Sciatic nerve (tissue), 2 donors: ENCODE measurements around the gene C7. TPM values are rescaled to one million over a fixed set of nuclear protein-coding genes. Genes with fewer than 3 reads are reported as not detected.
A peak's percentile ranks its signal among the peaks of the same experiment; 100 is the strongest.
"Not testable (repeated sequence)": the region's sequence is repeated elsewhere in the genome, so short reads cannot be mapped to it uniquely, and the experiment has no call there.

Experiments
- ATAC-seq: fragments of 200-7000 bp; cut with Tn5 transposase; one replicate; pipeline ENCODE4 v1.9.1; 2020; ENCODE audit warnings: mild to moderate bottlenecking, moderate library complexity
- DNase-seq: peaks from one replicate; pipeline ENCODE4 v3.0.0-alpha.2; 2020; ENCODE audit warnings: low spot score
- intact Hi-C: fragments of 100-400 bp; cut with DNase I; formaldehyde crosslinking; loops from one replicate; pipeline ENCODE4 v1.14.2; 2022
- total RNA-seq: library from RNA; stranded (reverse); fragmentation: NEBNext Ultra II Directional; extraction: Animal tissue kit (Norgen Biotek cat#: 25700); gene quantifications from one replicate; pipeline ENCODE4 v1.2.1, GENCODE V29; 2021
- donor health status: DM: no; HTN: no; CAD: no.
- donor health status: DM: no; HTN: no; CAD: no.

The C7 gene
- total RNA-seq, 1 donor from 2014 or later = 37.4 TPM

GRCh38 chr5:40985501-40985900 lies 76.2 kb downstream of the C7 start:
- intact Hi-C loops = no loop called here
- DNase-seq (no peak), ATAC-seq (no peak)

- ATAC-seq (no peak), DNase-seq (no peak)
- intact Hi-C loops = no loop called here
These were observed 77.4 kb downstream of the C7 start for GRCh38 chr5:40986666-40987065.

- ATAC-seq (no peak), DNase-seq (no peak)
- intact Hi-C loops = no loop called here
These were observed 78.1 kb downstream of the C7 start for GRCh38 chr5:40987349-40987748.

DNA sequence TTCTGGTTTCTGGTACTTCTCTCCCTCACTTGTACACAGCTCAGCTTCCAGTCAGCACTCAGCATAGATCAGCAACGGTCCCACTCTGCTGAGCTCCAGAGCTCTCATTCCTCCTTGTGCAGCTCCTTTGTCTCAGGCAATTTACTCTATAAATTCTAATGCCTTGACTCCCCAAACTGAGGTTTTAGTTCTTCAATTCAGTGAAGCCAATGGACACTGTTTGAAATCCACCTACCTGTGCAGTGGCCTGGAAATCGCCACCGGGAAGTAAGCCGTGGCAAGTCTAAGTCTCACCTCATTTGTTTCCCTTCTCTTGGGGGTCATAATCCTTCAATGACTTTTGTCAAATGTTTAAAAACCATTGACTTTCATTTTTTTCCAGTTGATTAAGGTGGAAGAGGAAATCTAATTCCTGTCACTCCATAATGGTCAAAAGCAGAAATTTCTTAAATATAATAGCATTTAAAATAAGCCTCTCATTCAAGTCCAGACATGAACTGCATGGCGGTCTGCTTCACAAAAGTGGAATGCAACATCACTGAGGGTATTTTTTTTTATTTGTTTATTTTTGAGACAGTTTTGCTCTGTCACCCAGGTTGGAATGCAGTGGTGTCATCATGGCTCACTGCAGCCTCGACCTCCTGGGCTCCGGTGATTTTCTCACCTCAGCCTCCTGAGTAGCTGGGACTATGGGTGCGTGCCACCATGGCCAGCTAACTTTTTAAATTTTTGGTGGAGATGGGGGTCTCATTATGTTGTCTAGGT lies 79.6 kb downstream of the C7 start:
- intact Hi-C loops = no loop called here
- DNase-seq (no peak), ATAC-seq (no peak)

- intact Hi-C loops = no loop called here
- peak; percentile 98 for ATAC-seq
These were observed 82.1 kb downstream of the C7 start for GRCh38 chr5:40991168-40991980.

GRCh38 chr5:40991981-40992559 lies 82.8 kb downstream of the C7 start:
- no peak for DNase-seq
- intact Hi-C loops = no loop called here
- ATAC-seq = peak; percentile 3

More at GRCh38 chr5:40991168-40991980, 82.1 kb downstream of the C7 start:
- DNase-seq = peak; percentile 78

DNA sequence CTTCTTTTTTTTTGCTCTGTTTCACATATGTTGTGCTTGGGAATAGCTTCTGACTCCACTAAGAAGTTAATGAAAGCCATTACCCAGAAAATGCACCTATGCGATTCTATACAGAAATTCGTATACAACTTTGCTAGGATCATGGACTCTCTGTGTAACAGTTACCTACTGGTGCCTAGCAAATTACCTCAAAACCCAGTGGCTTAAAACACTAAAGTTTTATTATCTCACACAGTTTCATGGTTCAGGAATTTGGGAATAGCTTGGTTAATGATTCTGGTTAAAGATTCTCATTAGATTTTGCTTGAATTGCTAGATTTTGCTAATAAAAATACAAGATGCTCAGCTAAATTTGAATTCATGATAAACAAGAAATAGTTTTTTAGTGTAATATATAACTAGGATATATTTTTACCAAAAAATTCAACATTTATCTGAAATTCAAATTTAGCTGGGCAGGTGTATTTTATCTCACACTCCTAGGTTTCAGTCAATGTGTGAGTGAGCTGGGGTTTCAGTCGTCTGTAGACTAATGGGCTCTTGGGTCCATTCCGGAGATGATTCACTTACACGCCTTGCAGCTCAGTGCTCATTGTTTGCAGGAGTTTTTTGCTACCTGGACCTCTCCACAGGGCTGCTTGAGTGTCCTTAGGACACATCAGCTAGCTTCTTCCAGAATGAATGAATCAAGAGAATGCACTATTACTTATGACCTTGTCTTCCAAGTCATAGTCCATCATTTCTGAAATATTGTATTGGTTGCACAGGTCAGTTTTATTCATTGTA lies 86.7 kb downstream of the C7 start:
- intact Hi-C loops = no loop called here
- ATAC-seq = no peak
- DNase-seq = no peak

DNA sequence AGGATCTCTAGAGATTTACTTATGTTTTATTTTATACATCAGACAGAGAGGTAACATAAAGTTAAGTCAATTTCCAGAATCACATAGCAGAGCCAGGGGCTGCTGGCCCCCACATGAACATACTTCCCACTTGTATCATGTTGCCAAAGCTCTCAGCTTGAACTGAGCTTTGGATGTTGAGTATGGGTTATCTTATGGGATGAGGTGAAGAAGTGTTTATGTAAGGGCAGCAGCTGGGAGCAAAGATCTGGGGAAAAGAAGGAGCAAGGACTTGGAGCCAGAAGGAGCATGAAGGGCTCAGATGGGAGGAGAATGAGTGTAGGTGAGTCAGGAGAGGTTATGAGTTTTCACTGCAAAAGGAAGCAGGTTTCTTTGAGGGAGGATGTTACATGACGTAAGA lies 89.8 kb downstream of the C7 start:
- intact Hi-C loops = no loop called here
- no peak for ATAC-seq
- no peak for DNase-seq

- no peak for ATAC-seq
- intact Hi-C loops = no loop called here
- no peak for DNase-seq
These were observed 90.7 kb downstream of the C7 start for GRCh38 chr5:40999966-41000365.

DNA sequence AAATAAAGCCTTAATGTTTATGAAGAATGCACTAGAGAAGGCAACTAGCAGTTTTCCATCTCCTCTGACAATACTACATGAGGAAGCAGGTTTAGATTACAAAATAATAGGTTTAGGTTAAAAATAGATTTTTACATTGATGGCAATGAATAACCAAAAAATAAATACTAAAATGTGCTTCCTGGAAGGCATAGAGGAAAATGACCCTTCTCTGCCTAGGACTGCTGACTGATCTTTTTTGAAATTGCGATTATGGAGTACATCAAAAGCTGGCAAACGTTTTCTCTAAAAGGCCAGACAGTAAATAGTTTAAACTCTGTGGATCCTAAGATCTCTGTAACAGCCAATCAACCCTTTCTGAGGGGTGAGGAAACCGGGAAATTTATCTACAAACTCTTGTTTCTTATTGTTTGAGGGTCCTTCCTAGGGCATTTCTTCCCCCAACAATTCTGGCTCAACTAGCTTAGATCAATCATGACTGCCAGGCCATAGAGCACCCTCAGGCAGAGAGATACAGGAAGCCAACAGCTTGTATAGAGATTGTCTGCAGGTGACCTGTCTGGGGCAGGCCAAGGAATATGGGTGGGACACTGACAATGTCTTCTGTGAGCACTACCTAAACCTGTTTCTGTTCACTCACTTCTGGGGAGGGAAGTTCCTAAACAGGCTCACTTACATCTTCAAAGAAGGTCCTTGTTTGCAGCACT lies 94.5 kb downstream of the C7 start:
- intact Hi-C loops = no loop called here
- DNase-seq (no peak), ATAC-seq (no peak)

GRCh38 chr5:41004931-41005330 lies 95.6 kb downstream of the C7 start:
- intact Hi-C loops = no loop called here
- ATAC-seq (peak; percentile 21), DNase-seq (no peak)

DNA sequence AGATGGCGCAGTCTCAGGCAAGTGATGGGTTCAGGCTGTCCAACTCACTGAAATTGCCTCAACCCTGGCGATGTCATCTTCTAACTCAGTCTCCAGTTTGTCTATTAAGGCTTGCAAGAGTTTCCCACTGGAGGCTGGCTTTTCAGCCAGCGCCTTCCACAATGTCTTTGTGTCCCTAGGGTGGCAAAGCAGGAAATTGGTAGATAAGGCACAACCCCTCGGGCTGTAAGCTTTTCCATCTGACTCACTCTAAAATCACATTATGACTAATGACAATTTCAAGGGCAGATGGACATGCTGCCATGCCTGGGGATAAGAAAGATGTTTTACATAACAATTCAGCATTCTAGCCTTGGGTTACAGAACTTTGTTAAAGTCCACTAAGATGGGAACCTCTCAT lies 99.9 kb downstream of the C7 start:
- no peak for DNase-seq
- no peak for ATAC-seq
- intact Hi-C loops = no loop called here

GRCh38 chr5:41010572-41010971 lies 101.3 kb downstream of the C7 start:
- no peak for DNase-seq
- no peak for ATAC-seq
- intact Hi-C loops = no loop called here

- no peak for ATAC-seq
- DNase-seq = no peak
- intact Hi-C loops = no loop called here
These were observed 103.0 kb downstream of the C7 start for GRCh38 chr5:41012318-41012717.

GRCh38 chr5:41022600-41022999 lies 113.3 kb downstream of the C7 start:
- DNase-seq, ATAC-seq, intact Hi-C loops: not testable (repeated sequence)
